ENCODE results near the gene ARL2BP. TPM values are rescaled to one million over a fixed set of nuclear protein-coding genes. Genes with fewer than 3 reads are reported as not detected.
A peak's percentile ranks its signal among the peaks of the same experiment; 100 is the strongest.
"Not testable (repeated sequence)": the region's sequence is repeated elsewhere in the genome, so short reads cannot be mapped to it uniquely, and the experiment has no call there.

The ARL2BP gene
- total RNA-seq = 10 to 100 TPM; 27.9 to 30.3 TPM

DNA sequence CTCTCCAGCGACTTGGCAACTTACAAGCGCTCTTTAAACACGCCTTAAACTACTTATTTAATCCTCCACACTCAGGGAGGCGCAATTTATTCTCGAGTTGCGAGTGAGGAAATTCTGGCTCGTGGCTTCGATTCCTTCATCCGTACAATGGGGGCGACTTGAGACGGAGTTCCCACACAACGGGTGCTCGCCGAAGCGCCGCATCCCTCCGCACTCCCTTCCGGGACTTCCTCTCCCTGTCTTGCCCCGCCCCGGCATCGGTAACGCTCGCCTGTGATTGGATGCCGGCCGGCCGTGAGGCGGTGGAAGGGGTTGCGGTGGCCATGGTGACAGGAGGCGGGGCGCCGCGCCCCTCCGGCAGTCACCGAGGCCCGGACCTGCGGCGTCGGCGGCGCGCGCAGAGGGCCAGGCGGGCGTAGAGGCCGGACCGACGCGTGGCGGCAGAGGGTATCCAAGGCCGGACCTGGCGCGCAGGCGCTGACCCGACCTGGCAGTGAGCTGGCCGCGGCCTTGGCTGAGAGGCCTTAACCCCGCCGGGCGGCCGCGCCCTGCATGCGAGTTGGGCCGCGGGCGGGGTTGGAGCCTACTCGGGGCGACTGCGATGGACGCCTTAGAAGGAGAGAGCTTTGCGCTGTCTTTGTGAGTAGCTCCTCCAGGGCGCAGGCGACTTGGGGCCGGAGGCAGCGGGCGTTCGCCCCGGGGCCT lies at the start of gene ARL2BP:
ARL2BP (plus strand) TSS at position 493 of the 705 bp plus-strand sequence; CDS start at position 602, 109 bp downstream.
- peaks cover 22% of the 10 kb centered on the region for H3K4me1 Mint-ChIP-seq (ENCODE audit: low read depth)

DNA sequence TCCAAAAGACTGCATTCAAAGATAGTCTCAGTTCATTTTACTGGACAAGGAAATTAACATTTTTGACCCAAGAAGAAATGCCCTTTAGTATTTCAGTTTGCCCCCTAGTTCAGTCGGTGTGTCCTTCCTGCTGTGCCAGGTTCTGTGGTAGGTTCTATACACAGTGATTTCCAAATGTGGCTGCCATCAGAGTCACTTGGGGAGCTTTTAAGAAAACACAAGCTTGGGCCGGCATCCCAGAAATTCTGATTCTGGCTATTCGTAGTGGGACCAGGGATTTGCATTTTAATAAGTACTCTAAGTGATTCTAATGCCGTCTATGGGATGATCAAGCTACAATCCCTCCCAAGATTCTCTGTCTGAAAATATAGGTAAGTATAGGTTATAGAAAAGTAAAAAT lies 48.8 kb upstream of the ARL2BP start:
- Mint-ChIP-seq H3K27ac (no peak overlapping the region), H3K9me3 (no peaks in the 10 kb centered on the region), H3K4me1 (ENCODE audit: low read depth) (peaks cover 32% of the 10 kb centered on the region), H3K4me3 (no peak overlapping the region), H3K36me3 (ENCODE audit: insufficient read depth in 2 of 2) (no peaks in the 10 kb centered on the region), H3K27me3 (ENCODE audit: low read depth) (no peaks in the 10 kb centered on the region)
- no peak for ATAC-seq (replicated peaks in 1 of 2)
- no peak for DNase-seq

More for the DNA sequence above, at the start of gene ARL2BP:
- no peaks in the 10 kb centered on the region for H3K9me3 Mint-ChIP-seq
- no peaks in the 10 kb centered on the region for H3K27me3 Mint-ChIP-seq (ENCODE audit: low read depth)
- H3K4me3 Mint-ChIP-seq = peak within 1 kb of the TSS; percentile 94 to 98
- peaks cover 0 to 7% of the 10 kb centered on the region in 2 donors for H3K36me3 Mint-ChIP-seq (ENCODE audit: insufficient read depth in 2 of 2)
- DNase-seq (peak; percentile 98 to 99), ATAC-seq (replicated peaks in 1 of 2) (peak; percentile 97 to 98)
- H3K27ac Mint-ChIP-seq = peak within 1 kb of the TSS; percentile 84

DNA sequence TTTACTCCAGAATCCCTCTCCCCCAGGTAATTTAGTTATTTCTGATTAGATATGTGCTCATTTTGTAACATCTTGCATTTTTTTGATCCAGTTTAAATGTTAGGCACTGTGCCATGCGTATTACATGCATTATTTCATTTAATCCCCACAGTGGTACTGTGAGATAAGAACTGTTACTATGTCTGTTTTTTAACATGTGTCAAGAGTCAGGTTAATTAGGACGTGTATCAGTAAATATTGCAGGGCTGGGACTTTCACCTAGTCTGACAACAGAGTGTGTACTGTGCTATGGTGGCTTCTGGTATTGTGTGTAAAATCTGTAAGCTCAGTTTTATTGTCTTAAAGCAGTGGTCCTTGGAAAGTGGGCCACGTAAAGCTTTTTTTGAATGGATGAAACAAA lies 48.3 kb upstream of the ARL2BP start:
- H3K27me3 Mint-ChIP-seq (ENCODE audit: low read depth) = no peaks in the 10 kb centered on the region
- no peak overlapping the region for H3K27ac Mint-ChIP-seq
- no peak for DNase-seq
- H3K36me3 Mint-ChIP-seq (ENCODE audit: insufficient read depth in 2 of 2) = no peaks in the 10 kb centered on the region
- no peak for ATAC-seq (replicated peaks in 1 of 2)
- H3K9me3 Mint-ChIP-seq = no peaks in the 10 kb centered on the region
- peaks cover 29% of the 10 kb centered on the region for H3K4me1 Mint-ChIP-seq (ENCODE audit: low read depth)
- no peak overlapping the region for H3K4me3 Mint-ChIP-seq

DNA sequence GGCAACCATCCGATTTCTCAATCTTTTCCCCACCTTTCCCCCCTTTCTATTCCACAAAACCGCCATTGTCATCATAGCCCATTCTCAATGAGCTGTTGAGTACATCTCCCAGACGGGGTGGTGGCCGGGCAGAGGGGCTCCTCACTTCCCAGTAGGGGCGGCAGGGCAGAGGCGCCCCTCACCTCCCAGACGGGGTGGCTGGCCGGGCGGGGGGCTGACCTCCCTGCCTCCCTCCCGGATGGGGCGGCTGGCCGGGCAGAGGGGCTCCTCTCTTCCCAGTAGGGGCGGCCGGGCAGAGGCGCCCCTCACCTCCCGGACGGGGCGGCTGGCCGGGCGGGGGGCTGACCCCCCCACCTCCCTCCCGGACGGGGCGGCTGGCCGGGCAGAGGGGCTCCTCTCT lies 44.7 kb upstream of the ARL2BP start:
- not testable (repeated sequence) for H3K27ac Mint-ChIP-seq; H3K4me1 Mint-ChIP-seq (ENCODE audit: low read depth); ATAC-seq (replicated peaks in 1 of 2); H3K9me3 Mint-ChIP-seq; DNase-seq; H3K27me3 Mint-ChIP-seq (ENCODE audit: low read depth); H3K4me3 Mint-ChIP-seq; H3K36me3 Mint-ChIP-seq (ENCODE audit: insufficient read depth in 2 of 2)

DNA sequence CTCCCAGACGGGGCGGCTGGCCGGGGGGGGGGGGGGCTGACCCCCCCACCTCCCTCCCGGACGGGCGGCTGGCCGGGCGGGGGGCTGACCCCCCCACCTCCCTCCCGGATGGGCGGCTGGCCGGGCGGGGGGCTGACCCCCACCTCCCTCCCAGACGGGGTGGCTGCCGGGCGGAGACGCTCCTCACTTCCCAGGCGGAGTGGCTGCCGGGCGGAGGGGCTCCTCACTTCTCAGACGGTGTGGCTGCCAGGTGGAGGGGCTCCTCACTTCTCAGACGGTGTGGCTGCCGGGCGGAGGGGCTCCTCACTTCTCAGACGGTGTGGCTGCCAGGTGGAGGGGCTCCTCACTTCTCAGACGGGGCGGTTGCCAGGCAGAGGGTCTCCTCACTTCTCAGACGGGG lies 44.1 kb upstream of the ARL2BP start:
- ATAC-seq (replicated peaks in 1 of 2); H3K4me3 Mint-ChIP-seq; H3K27me3 Mint-ChIP-seq (ENCODE audit: low read depth): not testable (repeated sequence)

DNA sequence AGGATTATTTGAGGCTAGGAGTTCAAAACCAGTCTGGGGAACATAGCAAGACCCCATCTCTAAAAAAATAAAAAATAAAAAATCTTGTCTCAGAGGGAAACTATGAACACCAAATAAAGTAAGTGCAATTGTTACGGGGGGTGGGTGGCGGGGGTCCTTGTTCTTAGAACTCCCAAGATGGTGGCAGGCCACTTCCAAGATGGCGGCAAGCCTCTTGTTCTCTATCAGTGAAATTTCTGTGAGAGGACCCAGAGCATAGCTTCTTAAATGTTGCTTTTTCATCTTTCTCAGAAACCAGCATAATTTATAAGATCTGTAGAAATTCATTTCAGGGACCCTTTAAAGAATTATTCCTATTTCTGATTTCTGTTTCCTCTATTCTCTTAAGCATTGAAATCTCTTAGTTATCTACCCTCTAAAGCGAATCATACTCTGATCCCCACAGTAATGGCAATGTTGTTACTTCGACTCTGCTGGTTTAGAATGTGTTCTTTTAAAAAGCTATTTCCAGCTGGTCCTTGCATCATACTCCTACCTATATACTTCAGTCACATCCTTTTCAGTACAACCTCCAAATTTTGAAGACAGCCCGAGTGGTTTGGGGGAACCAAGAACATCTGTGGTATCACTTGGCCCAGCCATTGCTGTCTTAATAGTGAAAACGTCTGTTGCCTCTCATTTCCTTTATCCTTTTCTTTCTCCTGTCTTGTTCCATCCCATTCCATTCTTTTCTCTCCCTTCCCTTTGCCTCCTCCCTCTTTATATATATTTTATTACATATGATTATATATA lies 42.8 kb upstream of the ARL2BP start:
- H3K27ac Mint-ChIP-seq = no peak overlapping the region
- H3K36me3 Mint-ChIP-seq (ENCODE audit: insufficient read depth in 2 of 2) = peaks cover 0 to 6% of the 10 kb centered on the region in 2 donors
- no peaks in the 10 kb centered on the region for H3K9me3 Mint-ChIP-seq
- no peak for ATAC-seq (replicated peaks in 1 of 2)
- H3K4me1 Mint-ChIP-seq (ENCODE audit: low read depth) = no peaks in the 10 kb centered on the region
- DNase-seq = no peak
- no peak overlapping the region for H3K4me3 Mint-ChIP-seq
- H3K27me3 Mint-ChIP-seq (ENCODE audit: low read depth) = no peaks in the 10 kb centered on the region

More for the DNA sequence above, 44.1 kb upstream of the ARL2BP start:
- DNase-seq; H3K4me1 Mint-ChIP-seq (ENCODE audit: low read depth); H3K27ac Mint-ChIP-seq; H3K36me3 Mint-ChIP-seq (ENCODE audit: insufficient read depth in 2 of 2); H3K9me3 Mint-ChIP-seq: not testable (repeated sequence)

DNA sequence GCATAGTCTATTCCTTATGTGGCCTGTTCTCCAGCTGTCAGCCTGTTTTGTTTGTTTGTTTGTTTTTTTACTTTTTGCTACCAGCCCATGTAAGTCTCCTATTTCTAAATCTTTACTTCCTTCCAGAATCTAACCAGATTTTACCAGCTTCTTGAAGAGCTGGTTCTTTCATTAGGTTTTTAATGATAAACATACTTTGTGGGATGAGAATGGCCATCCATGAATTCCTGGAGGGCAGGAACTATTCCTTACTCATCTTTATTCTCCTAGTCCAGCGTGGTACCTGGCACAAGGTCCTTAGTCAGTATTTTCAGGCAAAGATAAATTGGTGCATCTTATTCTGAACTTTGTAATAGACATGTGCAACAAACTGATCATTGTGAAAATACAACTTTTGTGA lies 41.6 kb upstream of the ARL2BP start:
- no peak for ATAC-seq (replicated peaks in 1 of 2)
- no peak overlapping the region for H3K27ac Mint-ChIP-seq

DNA sequence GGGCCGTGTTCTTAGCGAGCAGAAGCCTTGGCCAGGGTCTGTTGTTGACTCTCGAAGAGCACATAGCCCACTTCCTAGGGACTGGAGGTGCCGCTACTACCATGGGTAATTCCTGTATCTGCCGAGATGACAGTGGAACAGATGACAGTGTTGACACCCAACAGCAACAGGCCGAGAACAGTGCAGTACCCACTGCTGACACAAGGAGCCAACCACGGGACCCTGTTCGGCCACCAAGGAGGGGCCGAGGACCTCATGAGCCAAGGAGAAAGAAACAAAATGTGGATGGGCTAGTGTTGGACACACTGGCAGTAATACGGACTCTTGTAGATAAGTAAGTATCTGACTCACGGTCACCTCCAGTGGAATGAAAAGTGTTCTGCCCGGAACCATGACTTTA lies 40.4 kb upstream of the ARL2BP start:
- H3K4me3 Mint-ChIP-seq = no peak overlapping the region
- no peak overlapping the region for H3K27ac Mint-ChIP-seq
- H3K27me3 Mint-ChIP-seq (ENCODE audit: low read depth) = no peaks in the 10 kb centered on the region
- H3K4me1 Mint-ChIP-seq (ENCODE audit: low read depth) = no peaks in the 10 kb centered on the region
- no peaks in the 10 kb centered on the region for H3K9me3 Mint-ChIP-seq
- H3K36me3 Mint-ChIP-seq (ENCODE audit: insufficient read depth in 2 of 2) = peaks cover 4 to 6% of the 10 kb centered on the region in 2 donors
- no peak for ATAC-seq (replicated peaks in 1 of 2)
- DNase-seq = no peak

More for the DNA sequence above, 41.6 kb upstream of the ARL2BP start:
- Mint-ChIP-seq H3K36me3 (ENCODE audit: insufficient read depth in 2 of 2) (peaks cover 4 to 6% of the 10 kb centered on the region in 2 donors), H3K4me1 (ENCODE audit: low read depth) (no peaks in the 10 kb centered on the region), H3K27me3 (ENCODE audit: low read depth) (no peaks in the 10 kb centered on the region), H3K9me3 (no peaks in the 10 kb centered on the region), H3K4me3 (no peak overlapping the region)
- DNase-seq = no peak

DNA sequence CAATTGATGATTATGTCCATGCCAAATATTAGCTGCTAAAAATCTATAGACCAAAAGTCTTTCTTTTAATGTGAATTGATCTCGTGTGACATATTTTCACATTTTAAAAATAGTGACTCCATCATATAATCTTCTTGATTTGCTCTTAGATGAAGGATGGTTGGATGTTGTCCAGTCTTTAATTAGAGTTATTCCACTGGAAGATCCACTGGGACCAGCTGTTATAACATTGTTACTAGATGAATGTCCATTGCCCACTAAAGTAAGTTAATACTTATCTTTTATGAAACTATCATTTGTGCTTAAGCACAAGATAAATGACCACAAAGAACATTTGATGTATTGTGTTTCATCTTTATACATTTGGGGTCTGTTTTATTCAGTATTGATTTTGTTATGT lies 36.1 kb upstream of the ARL2BP start:
- ATAC-seq (replicated peaks in 1 of 2) (no peak), DNase-seq (no peak)
- H3K36me3 Mint-ChIP-seq (ENCODE audit: insufficient read depth in 2 of 2) = peaks cover 9 to 17% of the 10 kb centered on the region in 2 donors
- no peaks in the 10 kb centered on the region for H3K27me3 Mint-ChIP-seq (ENCODE audit: low read depth)
- no peaks in the 10 kb centered on the region for H3K4me1 Mint-ChIP-seq (ENCODE audit: low read depth)
- no peak overlapping the region for H3K27ac Mint-ChIP-seq
- H3K9me3 Mint-ChIP-seq = no peaks in the 10 kb centered on the region
- no peak overlapping the region for H3K4me3 Mint-ChIP-seq

DNA sequence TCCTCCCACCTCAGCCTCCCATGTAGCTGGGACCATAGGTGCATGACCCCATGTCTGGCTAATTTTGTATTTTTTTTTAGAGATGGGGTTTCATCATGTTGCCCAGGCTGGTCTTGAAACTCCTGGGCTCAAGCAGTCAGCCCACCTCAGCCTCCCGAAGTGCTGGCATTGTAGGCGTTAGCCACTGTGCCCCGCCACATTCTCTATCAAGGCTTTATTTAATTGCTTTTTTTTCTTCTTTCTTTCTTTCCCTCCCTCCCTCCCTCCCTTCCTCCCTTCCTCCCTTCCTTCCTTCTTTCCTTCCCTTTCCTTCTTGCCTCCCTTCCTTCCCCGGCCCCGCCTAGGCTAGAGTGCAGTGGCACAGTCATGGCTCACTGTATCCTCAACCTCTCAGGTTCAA lies 35.3 kb upstream of the ARL2BP start:
- Mint-ChIP-seq H3K27ac (no peak overlapping the region), H3K4me3 (no peak overlapping the region), H3K27me3 (ENCODE audit: low read depth) (no peaks in the 10 kb centered on the region), H3K4me1 (ENCODE audit: low read depth) (no peaks in the 10 kb centered on the region), H3K9me3 (no peaks in the 10 kb centered on the region), H3K36me3 (ENCODE audit: insufficient read depth in 2 of 2) (peaks cover 13 to 23% of the 10 kb centered on the region in 2 donors)
- DNase-seq (no peak), ATAC-seq (replicated peaks in 1 of 2) (no peak)

DNA sequence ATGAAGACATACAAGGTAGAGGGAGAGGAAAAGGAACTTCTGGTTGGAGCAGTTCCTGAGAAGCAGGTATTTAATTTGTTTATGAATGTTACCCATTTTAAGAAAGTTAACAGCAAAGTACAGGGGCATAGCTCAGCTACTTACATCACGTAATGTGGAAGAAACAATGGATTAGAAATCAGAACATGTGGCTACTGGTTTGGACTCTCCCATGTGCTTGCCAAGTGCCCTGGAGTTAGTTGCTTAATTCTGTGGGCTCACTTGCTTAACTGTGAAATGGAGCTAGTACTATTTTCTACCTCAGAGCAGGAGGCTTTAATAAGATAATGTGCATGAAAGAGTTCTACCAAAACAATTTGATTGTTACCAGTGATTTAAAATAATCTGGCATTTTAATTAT lies 31.6 kb upstream of the ARL2BP start:
- DNase-seq (no peak), ATAC-seq (replicated peaks in 1 of 2) (no peak)
- no peaks in the 10 kb centered on the region for H3K4me1 Mint-ChIP-seq (ENCODE audit: low read depth)
- H3K4me3 Mint-ChIP-seq = no peak overlapping the region
- no peaks in the 10 kb centered on the region for H3K27me3 Mint-ChIP-seq (ENCODE audit: low read depth)
- peaks cover 12 to 13% of the 10 kb centered on the region in 2 donors for H3K9me3 Mint-ChIP-seq
- peaks cover 31 to 50% of the 10 kb centered on the region in 2 donors for H3K36me3 Mint-ChIP-seq (ENCODE audit: insufficient read depth in 2 of 2)
- H3K27ac Mint-ChIP-seq = no peak overlapping the region

DNA sequence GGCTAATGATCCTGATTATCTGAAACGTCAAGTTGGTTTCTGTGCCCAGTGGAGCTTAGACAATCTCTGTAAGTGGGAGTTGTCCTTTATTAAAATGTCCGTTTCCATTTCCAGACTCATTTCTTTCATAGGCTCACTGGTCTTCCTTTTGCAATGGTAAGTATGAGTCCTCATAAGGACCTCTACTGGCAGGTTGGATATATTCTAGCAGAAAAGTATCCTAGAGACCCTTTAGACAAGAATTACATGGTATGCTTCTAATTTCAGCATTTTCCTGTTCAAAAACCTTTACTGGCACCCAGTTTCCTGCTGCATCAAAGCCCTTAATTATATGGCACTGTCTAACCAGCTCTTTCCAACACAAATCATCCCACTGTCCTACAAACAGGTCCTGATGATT lies 28.1 kb upstream of the ARL2BP start:
- H3K4me3 Mint-ChIP-seq = no peak overlapping the region

DNA sequence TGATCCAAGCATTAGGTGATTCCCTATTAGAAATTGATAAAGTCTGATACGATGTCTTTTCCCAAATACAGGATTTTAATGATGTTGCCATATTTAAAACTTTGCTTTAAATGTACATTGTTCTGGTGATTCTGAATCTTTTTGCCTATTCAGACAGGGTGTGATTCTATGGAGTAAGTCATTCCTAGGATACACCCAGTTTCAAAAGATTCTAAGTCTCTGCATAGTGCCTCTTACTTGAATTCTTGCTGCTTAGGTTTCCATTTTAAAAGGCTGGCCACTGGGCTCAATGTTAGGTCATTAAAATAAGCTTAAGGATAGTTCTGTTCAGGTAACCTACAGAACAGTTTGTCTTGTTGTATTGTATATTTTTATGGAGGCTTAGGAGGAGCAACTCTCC lies 22.0 kb upstream of the ARL2BP start:
- Mint-ChIP-seq H3K4me3 (no peak overlapping the region), H3K36me3 (ENCODE audit: insufficient read depth in 2 of 2) (peaks cover 8 to 37% of the 10 kb centered on the region in 2 donors), H3K27ac (no peak overlapping the region), H3K27me3 (ENCODE audit: low read depth) (no peaks in the 10 kb centered on the region), H3K9me3 (peaks cover 3 to 8% of the 10 kb centered on the region in 2 donors), H3K4me1 (ENCODE audit: low read depth) (no peaks in the 10 kb centered on the region)
- DNase-seq = no peak
- ATAC-seq (replicated peaks in 1 of 2) = no peak

More for the DNA sequence above, 28.1 kb upstream of the ARL2BP start:
- Mint-ChIP-seq H3K9me3 (peaks cover 13 to 19% of the 10 kb centered on the region in 2 donors), H3K36me3 (ENCODE audit: insufficient read depth in 2 of 2) (peaks cover 36 to 67% of the 10 kb centered on the region in 2 donors), H3K27me3 (ENCODE audit: low read depth) (no peaks in the 10 kb centered on the region), H3K27ac (no peak overlapping the region), H3K4me1 (ENCODE audit: low read depth) (no peaks in the 10 kb centered on the region)
- ATAC-seq (replicated peaks in 1 of 2) (no peak), DNase-seq (no peak)

Data from activated T-cell treated with anti-CD3 and anti-CD28 coated beads, Interleukin-2, amount 50 U/mL, for 72 hours (primary cell).